K562 (cell line): Measurements from ENCODE around the gene TFF3. TPM values are rescaled to one million over a fixed set of nuclear protein-coding genes. Genes with fewer than 3 reads are reported as not detected.

ENCODE experiments used
- EZH2 ChIP-seq: IDR thresholded peaks from 2 replicates; pipeline ENCODE4 v1.6.1; 2012; ENCODE audit warnings: low read depth, mild to moderate bottlenecking, inconsistent platforms, low read length, borderline replicate concordance
- KDM1A ChIP-seq, 2 experiments: fragments of 450-650 bp; IDR thresholded peaks; 2 replicates each; pipeline ENCODE4 v1.6.1; 2016; ENCODE audit warnings: mild to moderate bottlenecking in 2 of 2
- PKNOX1 ChIP-seq: fragments of 450-650 bp; IDR thresholded peaks from 2 replicates; pipeline ENCODE4 v1.6.1; 2016
- ZC3H4 ChIP-seq: sonication (generic); formaldehyde crosslinking; IDR thresholded peaks from 2 replicates; pipeline ENCODE4 v1.9.0; 2021; ENCODE audit warnings: missing genetic modification reagents, borderline replicate concordance
- ZKSCAN3 ChIP-seq: fragments of 250-450 bp; sonication (Bioruptor Pico); IDR thresholded peaks from 2 replicates; pipeline ENCODE4 v1.4.0; 2020
- ZNF175 ChIP-seq: fragments of 200-800 bp; sonication (Bioruptor generic); IDR thresholded peaks from 2 replicates; pipeline ENCODE4 v1.6.1; 2016; ENCODE audit warnings: low read depth, mild to moderate bottlenecking, missing genetic modification characterization, missing compliant biosample characterization
- ZNF609 ChIP-seq: sonication (generic); formaldehyde crosslinking; IDR thresholded peaks from 2 replicates; pipeline ENCODE4 v1.8.1; 2023; ENCODE audit warnings: missing genetic modification reagents, mild to moderate bottlenecking, borderline replicate concordance
- polyA plus RNA-seq, 8 experiments: library from polyadenylated mRNA; depleted of rRNA in 4 of 8; stranded (reverse) in 5 of 8; unstranded in 3 of 8; fragments of >200 nt; fragmentation: Nextera tagmentation in 2 of 8; fragmentation: Illumina TruSeq in 1 of 8; extraction: Ambion mirVana in 2 of 8; extraction: Trizol in 1 of 8; gene quantifications; 2 replicates each; pipeline versions ENCODE4 v1.2.1 to v1.2.3, GENCODE V29; 2011 to 2014; ENCODE audit warnings: inconsistent platforms in 1 of 8, missing spikeins in 1 of 8
- total RNA-seq, 7 experiments: library from RNA; depleted of rRNA in 6 of 7; stranded (reverse); fragments of >200 nt in 6 of 7; fragmentation: Illumina TruSeq in 2 of 7; extraction: Trizol in 2 of 7; gene quantifications; 2 replicates each; pipeline versions ENCODE4 v1.2.1 to v1.2.3, GENCODE V29; 2011 to 2021; ENCODE audit warnings: low replicate concordance in 1 of 7

Gene TFF3
- total and polyA plus RNA-seq, 9 of the 15 experiments (the other 6 are each of a cell fraction or from before 2014, with no cell fraction given): 0.78 TPM; not detected in 8

GRCh38 chr21:42344631-42345030, 29.4 kb upstream of the TFF3 start (continued):
- no peak for TF ChIP-seq ZNF609 (CRISPR knock-in tag)
- no peak for TF ChIP-seq ZNF175 (CRISPR knock-in tag)
- no peak for TF ChIP-seq ZC3H4 (CRISPR knock-in tag)
- TF ChIP-seq EZH2: no peak
- no peak for TF ChIP-seq ZKSCAN3 (CRISPR knock-in tag)
- TF ChIP-seq PKNOX1: no peak
- no peak for TF ChIP-seq KDM1A (IDR thresholded peaks at IDR 0.05)
